Measurements from ENCODE around the gene HYAL3. TPM values are rescaled to one million over a fixed set of nuclear protein-coding genes. Genes with fewer than 3 reads are reported as not detected.
"Not testable (repeated sequence)": the region's sequence is repeated elsewhere in the genome, so short reads cannot be mapped to it uniquely, and the experiment has no call there.

The HYAL3 gene
- total RNA-seq, 2 donors from 2014 or later = 1.7 to 1.8 TPM

GRCh38 chr3:50296721-50297383, 2.4 kb downstream of the HYAL3 start:
- intact Hi-C loops (cut with DNase I) = no loop called here
- ATAC-seq (no peak), DNase-seq (no peak)

- intact Hi-C loops (cut with DNase I) = no loop called here
- no peak for ATAC-seq
Observed at GRCh38 chr3:50295553-50296431, 3.4 kb downstream of the HYAL3 start.

GRCh38 chr3:50294492-50295403, 4.5 kb downstream of the HYAL3 start:
- ATAC-seq = no peak
- DNase-seq = no peak
- intact Hi-C loops (cut with DNase I) = no loop called here

More at GRCh38 chr3:50295553-50296431, 3.4 kb downstream of the HYAL3 start:
- DNase-seq = no peak

GRCh38 chr3:50294089-50294488, 5.1 kb downstream of the HYAL3 start:
- intact Hi-C loops (cut with DNase I) = no loop called here
- ATAC-seq = no peak
- DNase-seq = no peak

DNA sequence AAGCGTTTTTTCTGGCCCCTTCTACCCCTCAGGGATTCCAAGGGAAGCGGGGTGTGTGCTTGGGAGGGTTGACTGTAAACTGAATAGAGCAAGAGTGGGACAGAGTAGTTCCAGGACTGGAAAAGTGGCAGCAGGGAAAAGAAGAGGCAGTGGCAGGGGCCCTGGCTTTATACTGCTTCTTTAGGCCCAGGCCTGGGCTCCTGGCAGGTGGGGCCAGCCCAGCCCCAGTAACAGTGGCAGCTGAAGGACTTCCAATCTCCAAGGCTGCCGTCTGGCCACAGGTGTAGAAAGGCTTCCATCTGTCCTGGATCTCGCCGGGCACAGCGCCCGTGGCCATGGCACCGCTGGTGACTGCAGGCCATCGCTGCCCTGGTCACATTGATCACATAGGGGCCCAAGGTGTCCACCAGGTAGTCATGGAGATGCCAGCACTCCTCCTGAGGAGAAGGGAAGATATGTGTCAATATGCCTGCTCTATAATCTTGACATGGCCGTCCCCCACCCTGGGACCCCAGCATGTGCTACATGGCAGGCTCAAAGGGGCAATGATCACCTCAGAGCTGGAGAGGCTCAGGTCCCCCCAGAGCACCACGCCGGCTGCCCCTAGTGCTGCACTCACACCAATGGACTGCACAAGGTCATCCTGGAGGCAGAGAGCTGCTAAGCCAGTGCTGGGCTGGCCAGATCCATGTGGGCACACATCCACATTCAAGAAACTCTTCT, 6.0 kb downstream of the HYAL3 start:
- no peak for DNase-seq
- no peak for ATAC-seq
- intact Hi-C loops (cut with DNase I) = no loop called here

DNA sequence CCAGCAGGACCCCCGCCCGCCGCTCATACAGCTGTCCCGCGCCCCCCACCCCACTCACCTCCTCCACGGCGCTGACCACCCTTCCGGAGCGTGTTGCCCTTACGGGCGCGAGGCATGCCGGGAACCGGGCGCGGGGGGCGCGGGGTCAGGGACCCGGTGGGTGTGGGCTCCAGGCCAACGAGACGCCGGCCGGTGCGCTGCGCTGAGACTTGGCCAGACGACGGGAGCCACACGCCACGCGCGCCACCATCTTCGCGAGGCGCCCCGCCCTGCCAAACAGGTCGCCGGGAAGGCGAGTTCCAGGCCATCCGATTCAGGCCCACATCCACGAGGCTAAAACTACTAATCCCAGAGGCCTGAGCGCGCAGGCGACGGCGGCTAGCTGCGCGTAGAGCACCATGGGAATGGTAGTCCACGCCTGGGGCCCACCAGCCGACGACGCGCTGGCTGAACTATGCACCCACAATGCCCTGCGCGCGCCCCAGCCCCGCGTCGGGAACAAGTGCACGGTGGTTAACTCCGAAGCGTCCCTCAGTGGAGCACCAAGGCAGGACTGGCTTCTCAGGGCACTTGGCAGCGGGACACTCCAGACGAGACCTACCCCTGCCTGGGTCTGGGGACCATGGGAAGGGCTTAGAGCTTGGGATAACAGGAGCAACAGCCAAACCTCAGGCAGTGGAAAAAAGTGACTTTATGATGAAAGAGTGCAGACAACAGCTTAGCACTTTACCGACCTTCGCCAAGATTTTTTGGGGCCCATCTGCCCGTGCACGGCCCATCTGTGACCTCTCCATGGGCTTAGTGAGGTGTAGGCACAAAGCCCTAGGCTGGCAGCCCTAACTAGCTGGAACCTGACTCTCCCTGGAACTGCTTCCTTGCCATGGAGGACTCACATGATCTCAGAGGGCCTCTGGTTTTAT, 6.8 kb downstream of the HYAL3 start, which contains the start of gene IFRD2:
IFRD2 (minus strand) TSS at position 271 of the 920 bp plus-strand sequence; CDS start at position 116, 155 bp downstream.
- intact Hi-C loops (cut with DNase I) = no loop called here
- DNase-seq (peak; percentile 99), ATAC-seq (peak; percentile 95 to 96)

GRCh38 chr3:50290161-50290641, 9.0 kb downstream of the HYAL3 start:
- DNase-seq (no peak), ATAC-seq (no peak)
- intact Hi-C loops (cut with DNase I) = no loop called here

GRCh38 chr3:50289130-50289529, 10.1 kb downstream of the HYAL3 start:
- ATAC-seq = no peak
- no peak for DNase-seq
- intact Hi-C loops (cut with DNase I) = no loop called here

DNA sequence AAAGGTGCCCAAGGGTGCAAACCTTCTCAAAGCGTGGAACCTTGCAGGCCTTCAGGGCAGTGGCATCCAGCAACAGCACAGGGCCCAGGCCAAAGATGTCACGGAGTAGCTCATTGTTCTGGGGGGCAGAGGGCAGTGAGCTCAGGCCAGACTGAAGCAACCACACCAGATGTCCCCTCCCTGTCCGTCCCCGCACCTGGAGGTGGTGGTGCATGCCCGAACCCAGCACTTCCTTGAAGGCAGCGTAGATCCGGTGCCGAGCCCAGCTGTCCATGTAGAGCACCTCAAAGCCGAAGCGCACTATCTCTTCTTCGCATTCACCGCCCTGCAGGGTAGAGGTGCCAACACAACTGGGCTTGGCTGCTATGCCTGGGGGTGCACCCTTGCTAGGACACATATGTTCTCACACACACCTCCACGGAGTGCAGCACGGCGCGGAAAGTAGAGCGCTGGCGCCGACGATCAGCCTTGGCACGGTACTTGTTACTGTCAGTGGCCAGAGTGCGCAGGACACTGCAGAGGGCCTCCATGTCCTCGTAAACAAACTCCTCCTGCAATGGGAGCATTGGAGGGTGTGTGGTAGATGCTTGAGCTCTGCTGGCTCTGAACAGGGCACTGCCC, 10.7 kb downstream of the HYAL3 start:
- intact Hi-C loops (cut with DNase I) = no loop called here
- DNase-seq = no peak
- no peak for ATAC-seq

- DNase-seq (no peak), ATAC-seq (peak in 1 of 2 donors; percentile 58)
- intact Hi-C loops (cut with DNase I) = no loop called here
Observed at GRCh38 chr3:50287262-50287661, 11.9 kb downstream of the HYAL3 start.

- peak in 1 of 2 donors; percentile 2 for ATAC-seq
- DNase-seq = no peak
- intact Hi-C loops (cut with DNase I) = no loop called here
Observed at GRCh38 chr3:50286322-50287227, 12.6 kb downstream of the HYAL3 start.

DNA sequence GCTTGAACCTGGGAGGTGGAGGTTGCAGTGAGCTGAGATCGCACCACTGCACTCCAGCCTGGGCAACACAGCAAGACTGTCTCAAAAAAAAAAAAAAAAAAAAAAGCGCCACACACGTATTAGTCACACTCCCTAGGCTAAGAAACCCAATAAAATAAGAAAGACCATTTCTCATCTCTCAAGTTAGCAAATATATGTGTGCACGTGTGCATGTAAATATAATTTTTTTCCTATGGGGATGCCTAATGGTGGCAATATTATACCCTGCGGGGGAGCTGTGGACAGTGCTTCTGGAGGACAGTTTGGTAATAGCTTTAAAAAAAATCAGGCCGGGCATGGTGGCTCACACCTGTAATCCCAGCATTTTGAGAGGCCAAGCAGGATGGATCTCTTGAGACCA, 15.1 kb downstream of the HYAL3 start:
- DNase-seq; intact Hi-C loops (cut with DNase I); ATAC-seq: not testable (repeated sequence)

- DNase-seq = no peak
- intact Hi-C loops (cut with DNase I) = no loop called here
- ATAC-seq = peak in 1 of 2 donors; percentile 3
Observed at GRCh38 chr3:50279255-50280016, 19.8 kb downstream of the HYAL3 start.

DNA sequence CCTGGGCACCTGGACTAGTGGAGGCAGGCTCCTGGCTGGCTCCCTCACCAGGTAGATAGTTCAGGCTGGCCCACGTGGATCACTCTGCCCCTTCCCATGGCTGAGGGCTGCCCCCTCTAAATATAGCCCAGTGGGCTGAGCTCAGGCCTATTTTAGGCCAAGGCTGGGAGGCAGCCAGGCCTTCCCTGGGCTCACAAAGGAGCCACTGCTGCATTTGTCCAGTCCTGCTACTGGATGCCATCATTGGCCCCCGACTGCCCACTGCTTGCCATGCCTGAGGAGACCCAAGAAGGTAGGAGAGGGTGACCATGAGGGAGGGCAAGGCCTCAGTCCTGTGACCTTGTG, 20.4 kb downstream of the HYAL3 start, which contains the start of gene LSMEM2:
LSMEM2 (plus strand) TSS at position 208 of the 345 bp plus-strand sequence; CDS start at position 235, 27 bp downstream.
- intact Hi-C loops (cut with DNase I) = no loop called here
- DNase-seq = no peak
- peak; percentile 73 to 86 for ATAC-seq
